HL-60 (cell line): Measurements from ENCODE around the gene HYAL3.
A peak's percentile ranks its signal among the peaks of the same experiment; 100 is the strongest.

Experiments used
- DNase-seq, 2 experiments: peaks; one replicate each; pipeline ENCODE4 v3.0.0-alpha.2; 2010 to 2020; ENCODE audit warnings: low read depth in 1 of 2, low spot score in 1 of 2
- H3K27ac ChIP-seq: fragments of 250-450 bp; sonication (Bioruptor Pico); replicated peaks from 2 replicates; pipeline ENCODE4 v1.5.1; 2020; ENCODE audit warnings: mild to moderate bottlenecking, moderate library complexity
- H3K27me3 ChIP-seq: fragments of 250-450 bp; sonication (Bioruptor Pico); 2 replicates; pipeline ENCODE4 v1.5.1; 2021; ENCODE audit warnings: mild to moderate bottlenecking, moderate library complexity; ENCODE audit not compliant: insufficient read depth, poor library complexity, severe bottlenecking
- H3K4me3 ChIP-seq: replicated peaks from 2 replicates; pipeline ENCODE4 v1.5.1; 2011; ENCODE audit warnings: mild to moderate bottlenecking, control low read depth, low read length; ENCODE audit not compliant: insufficient read depth
- GABPA ChIP-seq: IDR thresholded peaks from 2 replicates; pipeline ENCODE4 v1.6.1; 2012; ENCODE audit warnings: low read depth
- POLR2AphosphoS5 ChIP-seq: IDR thresholded peaks from 2 replicates; pipeline ENCODE4 v1.6.1; 2012; ENCODE audit warnings: low read depth
- SPI1 ChIP-seq: IDR thresholded peaks from 2 replicates; pipeline ENCODE4 v1.6.1; 2012; ENCODE audit warnings: low read depth, mild to moderate bottlenecking, borderline replicate concordance
- TF ChIP-seq, protein P1 (sequence below): IDR thresholded peaks from 2 replicates; pipeline ENCODE4 v1.6.1; 2012; ENCODE audit warnings: low read depth; ENCODE audit not compliant: insufficient replicate concordance
- TF ChIP-seq, protein P2 (sequence below): IDR thresholded peaks from one replicate; pipeline ENCODE4 v1.5.1; 2011; ENCODE audit warnings: low read length, control low read depth, inconsistent platforms; ENCODE audit not compliant: insufficient read depth

The HYAL3 gene

DNA sequence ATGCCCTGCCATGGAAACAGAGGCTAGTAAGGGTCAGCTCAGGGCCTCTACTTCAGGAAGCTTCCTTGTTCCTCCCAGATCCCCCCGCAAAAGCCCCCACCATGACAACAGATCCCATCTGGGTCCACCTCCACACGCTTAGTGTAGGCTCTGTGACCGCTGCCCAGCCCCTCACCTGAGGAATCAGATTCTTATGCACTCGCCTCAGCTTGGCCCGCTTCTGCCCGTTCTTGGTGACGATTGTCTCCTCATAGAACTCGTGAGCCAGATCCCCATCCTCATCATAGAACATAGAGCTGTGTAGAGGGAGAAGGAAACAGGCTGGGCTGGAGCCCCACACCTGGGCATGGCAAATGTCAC, 27.0 kb upstream of the HYAL3 start:
- no peak for DNase-seq

DNA sequence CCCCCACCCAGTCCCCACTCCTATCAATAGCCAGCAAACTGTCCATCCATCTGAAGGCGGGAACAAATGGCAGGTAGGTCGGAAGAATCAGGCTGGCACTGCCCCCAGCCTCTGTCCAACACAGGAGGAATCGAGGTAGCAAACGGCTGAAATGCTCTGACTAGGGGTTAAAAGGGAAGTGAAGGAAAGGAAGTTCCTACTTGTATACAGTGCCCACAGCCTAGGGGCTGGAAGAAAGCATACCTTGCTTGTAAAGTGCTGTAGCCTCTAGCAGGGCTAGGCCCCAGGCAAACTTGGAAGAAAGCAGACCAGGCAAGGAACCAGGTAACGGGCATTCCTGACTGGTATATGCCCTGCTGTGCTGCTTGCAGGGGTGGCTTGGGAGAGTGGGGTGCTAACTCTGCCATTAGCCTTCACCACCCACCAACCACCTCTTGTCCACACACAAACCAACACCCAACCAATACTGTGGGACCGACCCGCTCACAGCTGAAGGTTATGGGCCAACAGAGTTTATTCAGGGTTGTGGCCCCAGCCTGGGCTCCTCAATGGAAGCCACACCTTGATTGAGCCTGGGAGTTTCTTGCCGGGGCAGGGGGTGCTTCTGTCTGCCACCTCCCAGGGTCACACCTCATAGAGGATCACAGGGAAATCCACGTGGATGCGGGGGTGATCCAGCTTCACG, 26.4 kb upstream of the HYAL3 start:
- DNase-seq: peak in 1 of 2 experiments; percentile 64
- Histone ChIP-seq H3K4me3 (no peak overlapping the region), H3K27ac (peak overlapping the region; percentile 50), H3K27me3 (no peaks in the 10 kb centered on the region)
- no peak for TF ChIP-seq POLR2AphosphoS5
- TF ChIP-seq, protein P1, sequence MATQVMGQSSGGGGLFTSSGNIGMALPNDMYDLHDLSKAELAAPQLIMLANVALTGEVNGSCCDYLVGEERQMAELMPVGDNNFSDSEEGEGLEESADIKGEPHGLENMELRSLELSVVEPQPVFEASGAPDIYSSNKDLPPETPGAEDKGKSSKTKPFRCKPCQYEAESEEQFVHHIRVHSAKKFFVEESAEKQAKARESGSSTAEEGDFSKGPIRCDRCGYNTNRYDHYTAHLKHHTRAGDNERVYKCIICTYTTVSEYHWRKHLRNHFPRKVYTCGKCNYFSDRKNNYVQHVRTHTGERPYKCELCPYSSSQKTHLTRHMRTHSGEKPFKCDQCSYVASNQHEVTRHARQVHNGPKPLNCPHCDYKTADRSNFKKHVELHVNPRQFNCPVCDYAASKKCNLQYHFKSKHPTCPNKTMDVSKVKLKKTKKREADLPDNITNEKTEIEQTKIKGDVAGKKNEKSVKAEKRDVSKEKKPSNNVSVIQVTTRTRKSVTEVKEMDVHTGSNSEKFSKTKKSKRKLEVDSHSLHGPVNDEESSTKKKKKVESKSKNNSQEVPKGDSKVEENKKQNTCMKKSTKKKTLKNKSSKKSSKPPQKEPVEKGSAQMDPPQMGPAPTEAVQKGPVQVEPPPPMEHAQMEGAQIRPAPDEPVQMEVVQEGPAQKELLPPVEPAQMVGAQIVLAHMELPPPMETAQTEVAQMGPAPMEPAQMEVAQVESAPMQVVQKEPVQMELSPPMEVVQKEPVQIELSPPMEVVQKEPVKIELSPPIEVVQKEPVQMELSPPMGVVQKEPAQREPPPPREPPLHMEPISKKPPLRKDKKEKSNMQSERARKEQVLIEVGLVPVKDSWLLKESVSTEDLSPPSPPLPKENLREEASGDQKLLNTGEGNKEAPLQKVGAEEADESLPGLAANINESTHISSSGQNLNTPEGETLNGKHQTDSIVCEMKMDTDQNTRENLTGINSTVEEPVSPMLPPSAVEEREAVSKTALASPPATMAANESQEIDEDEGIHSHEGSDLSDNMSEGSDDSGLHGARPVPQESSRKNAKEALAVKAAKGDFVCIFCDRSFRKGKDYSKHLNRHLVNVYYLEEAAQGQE: no peak
- no peak for TF ChIP-seq GABPA
- TF ChIP-seq, protein P2, sequence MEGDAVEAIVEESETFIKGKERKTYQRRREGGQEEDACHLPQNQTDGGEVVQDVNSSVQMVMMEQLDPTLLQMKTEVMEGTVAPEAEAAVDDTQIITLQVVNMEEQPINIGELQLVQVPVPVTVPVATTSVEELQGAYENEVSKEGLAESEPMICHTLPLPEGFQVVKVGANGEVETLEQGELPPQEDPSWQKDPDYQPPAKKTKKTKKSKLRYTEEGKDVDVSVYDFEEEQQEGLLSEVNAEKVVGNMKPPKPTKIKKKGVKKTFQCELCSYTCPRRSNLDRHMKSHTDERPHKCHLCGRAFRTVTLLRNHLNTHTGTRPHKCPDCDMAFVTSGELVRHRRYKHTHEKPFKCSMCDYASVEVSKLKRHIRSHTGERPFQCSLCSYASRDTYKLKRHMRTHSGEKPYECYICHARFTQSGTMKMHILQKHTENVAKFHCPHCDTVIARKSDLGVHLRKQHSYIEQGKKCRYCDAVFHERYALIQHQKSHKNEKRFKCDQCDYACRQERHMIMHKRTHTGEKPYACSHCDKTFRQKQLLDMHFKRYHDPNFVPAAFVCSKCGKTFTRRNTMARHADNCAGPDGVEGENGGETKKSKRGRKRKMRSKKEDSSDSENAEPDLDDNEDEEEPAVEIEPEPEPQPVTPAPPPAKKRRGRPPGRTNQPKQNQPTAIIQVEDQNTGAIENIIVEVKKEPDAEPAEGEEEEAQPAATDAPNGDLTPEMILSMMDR: no peak
- TF ChIP-seq SPI1: peak; percentile 88

More for the DNA sequence above, 27.0 kb upstream of the HYAL3 start:
- no peaks in the 10 kb centered on the region for H3K27me3 ChIP-seq
- peak overlapping the region; percentile 50 for H3K27ac ChIP-seq
- no peak overlapping the region for H3K4me3 ChIP-seq
- TF ChIP-seq GABPA (no peak), POLR2AphosphoS5 (no peak), SPI1 (no peak)
- TF ChIP-seq, protein P2: no peak
- TF ChIP-seq, protein P1: no peak

DNA sequence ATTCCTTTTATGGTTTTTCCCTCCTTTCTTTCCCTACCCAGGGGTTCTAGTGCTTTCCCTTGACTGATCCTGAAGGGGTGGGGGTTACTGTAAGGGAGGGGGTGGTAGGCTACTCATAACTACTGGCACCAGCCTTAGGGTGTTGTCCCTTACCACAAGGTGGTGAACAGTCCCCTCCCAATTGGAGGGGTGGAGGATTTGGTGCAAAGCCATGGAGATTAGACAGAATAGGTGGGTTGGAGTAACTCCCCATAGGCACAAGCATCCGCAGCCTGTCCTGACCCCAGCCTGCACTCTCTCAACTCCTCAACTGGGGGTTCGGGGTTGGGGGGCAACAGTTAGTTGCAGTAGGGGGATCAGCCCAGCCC, 25.9 kb upstream of the HYAL3 start:
- H3K4me3 ChIP-seq: no peak overlapping the region
- no peaks in the 10 kb centered on the region for H3K27me3 ChIP-seq
- no peak for DNase-seq
- H3K27ac ChIP-seq: peak overlapping the region; percentile 50
- TF ChIP-seq SPI1: no peak
- TF ChIP-seq, protein P1: no peak
- TF ChIP-seq, protein P2: no peak
- no peak for TF ChIP-seq GABPA
- no peak for TF ChIP-seq POLR2AphosphoS5
